ENCODE results near the gene TENM3.

The TENM3 gene

DNA sequence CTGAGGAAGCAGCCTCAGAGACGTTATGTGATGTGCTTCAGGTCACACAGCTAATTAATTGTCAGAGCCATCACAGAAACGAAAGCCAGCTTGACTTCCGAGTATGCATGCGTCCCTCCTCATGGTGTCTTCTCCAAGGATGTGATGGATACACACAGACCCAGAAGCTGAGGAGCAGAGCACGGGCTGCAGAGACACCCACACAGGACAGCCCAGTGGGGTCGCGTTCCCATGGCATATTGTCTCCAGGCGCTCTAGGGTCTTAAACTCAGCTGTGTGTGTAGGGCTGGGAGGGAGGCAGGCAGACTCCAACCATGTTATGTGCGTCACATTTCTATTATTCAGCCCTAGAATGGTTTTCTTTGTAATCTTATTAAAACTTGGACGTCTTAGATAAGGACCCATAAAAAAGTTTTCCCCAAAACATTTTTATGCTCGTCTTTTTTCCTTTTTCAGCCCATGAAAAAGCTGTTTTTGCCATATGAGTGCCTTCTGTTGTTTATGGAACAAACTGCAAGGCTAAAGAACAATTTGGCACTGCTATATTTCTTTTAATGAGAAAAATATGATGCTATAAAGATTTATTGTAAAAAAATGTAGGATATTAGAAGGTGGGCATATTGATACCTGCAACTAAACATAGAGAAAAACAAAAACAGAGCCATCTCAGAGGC lies 48.5 kb downstream of the TENM3 start:
- no peak for DNase-seq

DNA sequence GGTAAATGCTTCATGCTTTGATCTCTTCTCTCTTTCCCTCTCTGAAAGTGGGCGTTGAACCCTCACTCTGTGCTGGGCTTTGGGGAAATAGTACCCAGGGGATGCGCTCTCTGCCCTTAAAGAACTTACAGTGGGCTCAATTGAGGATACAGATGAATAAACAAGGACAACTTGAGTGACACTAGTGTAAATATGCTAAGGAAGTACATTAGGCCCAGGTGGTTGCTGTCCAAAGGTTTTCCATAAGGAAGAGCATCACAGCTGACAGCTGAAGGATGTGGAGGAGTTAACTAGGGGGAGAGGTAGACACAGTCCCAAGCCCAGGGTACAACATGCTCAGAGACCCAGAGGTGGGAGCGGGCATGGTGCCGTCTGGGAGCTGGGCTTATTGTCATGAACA lies 49.4 kb downstream of the TENM3 start:
- DNase-seq: no peak

DNA sequence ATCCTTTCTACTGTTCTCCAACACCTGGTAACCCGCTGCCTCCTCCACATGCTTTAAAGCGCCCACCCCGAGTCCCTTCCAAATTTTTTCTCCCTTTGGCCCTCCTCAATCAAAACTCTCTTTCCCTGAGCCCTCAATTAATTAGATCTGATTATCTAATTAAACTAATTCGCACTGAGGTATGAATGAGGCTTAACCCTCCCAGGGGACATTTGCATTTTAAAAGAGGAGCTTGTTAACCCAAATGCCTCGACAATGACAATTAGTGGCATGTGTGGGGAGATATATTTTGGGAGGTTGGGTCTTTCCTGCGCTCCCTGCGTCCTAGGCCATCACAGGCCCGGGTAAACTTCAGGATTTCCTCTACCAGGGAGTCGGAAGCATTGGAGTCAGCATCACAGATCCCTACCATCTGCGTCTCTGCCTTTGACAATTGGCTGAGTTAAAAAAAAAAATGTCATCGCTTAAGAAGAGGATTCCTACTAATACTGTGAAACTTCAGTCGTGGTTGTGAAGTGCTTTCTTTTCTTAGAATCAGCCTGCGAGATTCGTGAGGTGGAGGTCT lies 50.6 kb downstream of the TENM3 start:
- no peak for DNase-seq

DNA sequence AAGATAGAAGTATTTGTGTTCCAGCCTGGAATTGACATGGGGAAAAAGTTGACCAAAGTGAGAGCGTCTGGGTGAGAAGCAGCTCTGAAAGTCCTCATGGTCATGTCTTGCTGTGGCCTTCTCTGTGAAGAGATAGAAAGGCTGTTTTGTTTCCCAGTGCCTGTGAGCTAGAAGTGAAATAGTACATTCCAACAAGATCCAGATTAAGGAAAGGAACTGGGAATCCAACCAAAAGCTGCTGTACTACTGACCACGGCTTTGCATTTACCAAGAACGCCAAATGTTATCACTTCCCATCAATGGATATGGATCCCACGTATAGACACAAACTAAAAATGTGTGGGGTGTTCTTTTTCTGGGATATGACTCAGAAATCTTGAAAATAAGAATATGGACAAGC lies 51.2 kb downstream of the TENM3 start:
- DNase-seq: no peak

DNA sequence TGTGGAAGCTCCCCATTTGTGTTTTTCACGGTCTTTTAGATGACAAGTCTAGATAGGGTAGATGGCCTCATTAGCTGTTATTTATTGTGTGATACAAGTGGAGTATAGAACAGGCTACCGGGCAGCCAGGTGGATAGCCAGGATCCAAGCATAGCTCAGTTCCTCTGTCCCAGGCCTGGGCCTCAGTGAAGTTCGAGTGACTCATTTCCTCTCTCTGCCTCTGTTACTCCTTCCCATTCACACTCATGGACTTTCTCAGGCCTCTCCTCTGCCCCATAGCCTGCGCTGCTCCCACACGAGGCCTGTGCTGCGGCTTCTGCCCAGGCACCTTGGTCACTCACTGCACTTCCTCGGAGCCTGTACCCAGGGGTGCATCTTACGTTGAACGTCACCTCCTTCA lies 54.5 kb downstream of the TENM3 start:
- DNase-seq: no peak

DNA sequence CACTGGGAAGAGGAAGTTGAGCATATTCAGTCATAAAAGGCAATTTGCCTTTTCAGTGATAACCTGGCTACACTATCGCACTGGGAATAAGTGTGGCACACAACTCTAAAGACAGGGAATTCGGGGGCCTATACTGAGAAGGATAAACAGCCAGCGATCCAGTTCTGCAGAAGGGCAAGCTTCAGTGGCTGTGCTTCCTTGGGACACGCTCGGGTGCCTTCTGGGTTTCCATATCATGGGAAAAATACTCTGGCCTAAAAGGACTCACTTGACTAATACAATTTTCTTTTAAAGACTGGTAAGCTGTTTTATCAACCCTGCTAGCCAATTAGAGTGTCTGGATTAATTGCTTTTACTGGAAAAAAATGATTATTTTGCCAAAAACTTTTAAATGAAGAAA lies 58.5 kb downstream of the TENM3 start:
- no peak for DNase-seq

DNA sequence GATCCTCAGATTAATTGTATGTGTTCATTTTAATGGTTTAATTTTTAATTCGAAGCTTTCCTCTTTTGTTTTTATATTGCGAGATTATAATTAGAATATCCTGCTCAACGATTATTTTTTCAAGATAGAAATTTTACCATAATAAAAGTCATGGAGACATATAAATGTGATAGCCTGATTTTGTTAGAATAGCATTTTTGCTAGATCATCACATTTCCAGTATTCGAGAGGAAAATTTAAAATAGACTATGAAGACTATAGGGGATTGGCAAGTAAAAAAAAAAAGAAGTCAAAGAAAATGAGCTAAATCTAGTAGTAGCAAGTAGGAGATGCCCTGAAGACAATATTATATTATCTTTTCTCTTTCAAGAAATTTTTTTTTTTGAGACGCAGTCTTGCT lies 60.6 kb downstream of the TENM3 start:
- no peak for DNase-seq

DNA sequence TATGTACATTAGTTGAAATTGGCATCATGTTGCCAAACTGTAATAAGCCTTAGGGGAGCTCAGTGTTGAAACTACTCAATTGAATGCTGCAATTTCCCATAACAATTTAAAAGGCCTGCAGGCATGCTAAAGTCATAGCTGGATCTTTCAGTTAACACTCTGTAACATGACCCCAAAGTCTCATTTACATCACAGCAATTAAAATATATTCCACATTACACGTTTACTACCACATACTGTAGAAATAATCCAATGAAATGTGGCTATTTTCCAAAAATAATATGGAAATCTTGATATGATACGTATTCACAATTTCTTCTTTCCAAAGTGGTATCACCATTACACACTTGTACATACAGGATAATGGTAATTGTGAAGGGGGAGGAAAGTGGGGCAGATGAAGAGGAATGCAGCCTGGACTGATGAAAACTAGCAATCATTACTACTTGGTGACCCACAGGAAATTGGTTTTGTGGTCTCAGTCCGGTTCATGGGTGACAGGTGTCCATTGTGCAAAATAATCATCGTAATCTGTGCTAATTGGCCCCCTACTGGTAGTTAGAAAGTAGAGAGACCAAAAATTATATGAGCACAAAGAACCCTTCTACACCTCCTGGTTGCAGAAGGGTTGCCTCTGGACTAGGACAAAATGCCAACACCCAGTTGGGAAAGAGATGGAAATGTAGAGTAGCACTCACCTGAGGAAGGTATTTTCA lies 63.7 kb downstream of the TENM3 start:
- DNase-seq: no peak

DNA sequence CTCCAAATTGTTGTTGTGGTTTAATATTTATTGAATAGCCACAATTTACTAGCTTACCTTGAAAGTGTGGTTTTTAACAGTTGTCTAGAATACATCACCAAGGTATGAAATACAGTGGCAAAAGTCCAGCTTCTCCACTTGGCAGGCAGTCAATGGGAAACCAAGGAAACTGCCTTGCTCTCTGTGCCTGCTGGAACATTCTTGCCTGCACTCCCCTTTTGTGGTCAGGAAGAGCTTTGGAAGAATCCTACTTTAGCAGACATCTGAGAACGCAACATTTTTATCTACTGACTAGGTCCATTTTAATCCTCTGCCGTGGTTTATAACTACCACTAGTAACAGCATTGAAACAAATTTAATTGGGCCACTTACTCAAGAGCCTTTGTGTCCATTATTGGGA lies 64.5 kb downstream of the TENM3 start:
- no peak for DNase-seq

DNA sequence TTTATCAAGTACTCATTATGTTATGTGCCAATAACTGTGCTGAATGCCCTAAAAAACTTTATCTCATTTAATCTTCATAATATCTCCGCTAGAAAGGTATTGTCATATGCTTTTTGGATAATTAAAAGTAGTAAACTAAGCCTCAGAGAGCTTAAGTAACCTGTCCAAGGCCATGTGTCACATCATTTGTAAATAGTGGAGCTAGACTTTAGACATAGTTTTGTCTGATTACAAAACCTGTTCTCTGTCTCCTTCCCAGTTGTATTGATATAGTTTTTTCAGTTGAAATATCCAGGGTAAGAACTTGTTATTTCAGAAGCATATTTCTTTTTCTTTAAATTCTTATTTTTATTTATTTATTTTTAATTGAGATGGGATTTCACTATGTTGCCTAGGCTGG lies 66.7 kb downstream of the TENM3 start:
- no peak for DNase-seq

DNA sequence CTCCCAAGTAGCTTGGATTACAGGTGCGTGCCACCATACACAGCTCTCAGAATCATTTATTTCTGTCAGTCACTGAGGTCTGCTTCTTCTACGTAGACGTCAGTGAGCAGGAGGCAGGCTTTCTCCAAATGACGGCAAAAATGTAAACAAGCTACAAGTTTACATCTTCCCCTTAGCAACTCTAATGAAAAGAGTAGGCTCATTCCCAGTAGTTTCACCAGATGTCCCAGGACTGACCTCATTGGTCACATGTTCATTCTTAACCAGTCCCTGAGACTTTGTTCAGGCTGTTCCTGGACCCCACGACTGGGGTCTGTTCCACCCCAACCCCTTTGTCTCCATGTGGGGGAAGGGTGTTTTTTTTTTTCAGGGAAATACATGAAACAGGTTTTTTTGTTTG lies 67.1 kb downstream of the TENM3 start:
- DNase-seq: no peak

DNA sequence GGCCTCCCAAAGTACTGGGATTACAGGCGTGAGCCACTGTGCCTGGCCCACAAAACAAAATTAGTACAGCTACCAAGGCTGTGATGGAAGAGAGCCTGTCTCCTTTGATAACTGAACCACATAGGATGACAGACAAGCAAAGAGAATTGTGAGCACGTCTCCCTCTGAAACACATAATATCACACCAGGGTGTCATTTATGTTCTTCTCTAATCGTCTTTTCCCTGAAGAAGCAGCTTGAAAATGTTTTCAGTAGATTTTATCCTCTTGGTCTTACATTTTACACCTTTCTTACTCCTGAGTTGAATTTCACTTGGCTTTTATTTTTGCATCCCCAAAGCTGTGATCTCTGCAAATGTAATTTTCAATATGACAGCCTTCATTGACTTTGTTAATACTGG lies 67.8 kb downstream of the TENM3 start:
- DNase-seq: no peak

DNA sequence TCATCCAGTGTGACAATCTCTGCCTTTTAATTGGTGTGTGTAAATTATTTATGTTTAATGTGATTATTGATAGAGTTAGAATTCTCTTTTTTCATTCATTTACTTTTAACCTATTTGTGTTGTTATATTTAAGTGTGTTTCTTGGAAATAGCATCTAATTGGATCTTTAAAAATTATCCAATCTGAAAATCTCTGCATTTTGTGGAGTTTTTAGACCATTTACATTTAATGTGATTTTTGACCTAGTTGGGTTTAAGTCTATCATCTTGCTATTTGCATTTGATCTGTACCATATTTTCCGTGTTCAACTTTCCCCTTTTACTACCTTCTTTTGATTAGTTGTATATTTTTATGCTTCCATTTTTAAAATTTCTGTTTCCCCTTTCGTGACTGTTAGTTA lies 71.3 kb downstream of the TENM3 start:
- DNase-seq: no peak

DNA sequence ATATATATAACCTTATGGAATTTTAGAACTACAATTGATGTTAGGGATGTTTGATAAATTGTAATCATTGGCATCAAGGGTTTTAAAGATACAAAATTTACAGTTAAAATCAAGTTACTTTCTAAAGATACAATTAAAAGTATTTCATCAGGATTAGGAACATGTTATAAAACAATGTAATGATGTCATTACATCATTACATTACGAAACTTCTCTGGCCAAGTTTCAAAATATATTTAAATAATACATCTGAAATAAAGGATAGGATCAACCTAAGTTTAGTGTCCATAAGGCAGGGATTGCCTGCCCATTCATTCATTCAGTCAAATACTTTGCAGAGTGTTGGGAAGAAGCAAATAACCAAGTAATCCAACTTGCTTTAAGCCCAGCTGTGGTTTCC lies 75.1 kb downstream of the TENM3 start:
- no peak for DNase-seq

DNA sequence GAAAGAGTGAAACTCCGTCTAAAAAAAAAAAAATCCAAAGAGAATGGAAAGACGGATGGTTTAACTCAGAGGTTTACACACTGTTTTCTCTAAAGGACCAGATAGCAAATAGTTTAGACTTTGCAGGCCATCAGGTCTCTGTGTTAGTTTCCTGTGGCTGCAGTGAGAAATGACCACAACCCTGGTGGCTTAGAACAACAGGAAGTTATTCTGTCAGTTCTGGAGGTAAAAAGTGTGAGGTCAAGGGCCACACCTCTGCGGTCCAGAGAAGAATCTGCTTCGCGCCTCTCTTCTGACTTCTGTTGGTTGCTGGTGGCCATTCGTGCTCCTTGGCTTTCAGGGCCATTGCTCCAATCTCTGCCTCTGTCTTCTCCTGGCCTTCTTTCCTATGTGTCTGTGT lies 76.9 kb downstream of the TENM3 start:
- DNase-seq: no peak

DNA sequence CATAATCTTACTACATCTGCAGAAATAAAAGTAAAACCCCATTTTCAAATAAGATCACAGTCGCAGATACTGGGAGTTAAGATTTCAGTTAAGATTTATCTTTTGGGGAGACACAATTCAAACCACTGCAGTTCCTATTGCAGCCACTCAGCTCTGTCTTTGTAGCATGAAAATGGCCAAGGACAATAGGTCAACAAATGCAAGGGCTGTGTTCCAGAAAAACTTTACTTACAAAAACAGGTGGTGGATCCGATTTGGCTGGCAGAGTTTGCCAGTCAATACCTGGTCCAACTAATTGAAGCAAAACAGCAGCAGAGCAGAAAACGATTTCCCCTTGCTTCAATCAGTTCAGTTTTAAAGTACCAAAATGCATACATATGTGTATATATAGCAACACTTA lies 77.4 kb downstream of the TENM3 start:
- no peak for DNase-seq

DNA sequence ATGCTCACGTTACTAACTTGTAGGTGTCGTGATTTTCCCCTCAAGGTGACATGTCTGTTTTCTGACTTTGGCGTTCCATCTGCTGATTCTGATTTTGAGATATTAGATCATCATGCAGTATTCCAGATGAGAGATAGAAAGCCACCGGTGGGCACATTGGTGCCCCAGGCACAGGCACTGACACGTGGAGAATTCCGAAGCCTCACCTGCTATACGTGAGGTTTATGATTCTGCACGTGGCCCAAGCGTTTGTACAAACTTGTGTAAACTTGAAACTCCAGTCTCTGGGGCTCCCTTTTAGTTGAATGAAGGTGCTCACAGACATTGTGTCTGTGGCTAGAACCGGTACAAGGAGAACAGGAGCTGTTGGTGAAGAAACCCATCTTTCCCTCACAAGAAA lies 81.1 kb downstream of the TENM3 start:
- DNase-seq: no peak

DNA sequence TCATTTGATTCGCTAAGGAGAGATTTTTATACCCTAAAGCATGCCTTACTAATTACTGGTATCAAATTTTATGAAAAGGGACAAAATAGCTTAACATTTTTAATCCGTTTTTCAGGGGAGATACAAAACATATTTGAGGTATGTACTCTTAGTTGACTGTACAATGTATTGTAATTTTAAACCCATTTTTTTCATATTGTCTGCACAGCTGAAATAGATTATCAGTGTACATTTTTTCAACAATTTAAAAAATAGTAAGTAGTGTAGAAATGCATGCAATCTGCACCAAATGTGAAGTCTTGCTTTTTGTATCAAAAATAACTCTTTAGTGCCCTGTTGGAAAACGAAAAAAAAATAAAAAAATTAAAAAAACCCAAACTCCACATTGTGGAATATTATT lies 82.2 kb downstream of the TENM3 start:
- no peak for DNase-seq

DNA sequence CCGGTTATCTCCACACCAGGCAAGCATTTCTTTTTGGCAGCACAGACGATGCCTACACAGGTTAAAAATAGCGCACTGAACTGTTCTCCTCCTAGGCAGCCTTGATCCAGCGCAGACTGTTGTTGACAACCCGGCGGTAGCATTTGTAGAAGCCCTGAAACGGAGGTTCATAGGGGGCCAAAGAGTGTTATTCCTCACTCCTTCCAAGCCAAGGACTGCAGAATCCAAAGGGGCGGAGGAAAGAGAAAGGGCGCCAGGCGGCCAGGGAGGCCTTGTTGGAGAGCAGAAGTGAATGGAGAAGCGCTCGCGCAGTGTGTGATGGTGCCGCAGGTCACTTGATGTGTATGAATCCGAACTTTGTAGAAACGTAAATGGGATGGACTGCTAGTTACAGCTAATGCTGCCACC lies 82.7 kb downstream of the TENM3 start:
- no peak for DNase-seq

DNA sequence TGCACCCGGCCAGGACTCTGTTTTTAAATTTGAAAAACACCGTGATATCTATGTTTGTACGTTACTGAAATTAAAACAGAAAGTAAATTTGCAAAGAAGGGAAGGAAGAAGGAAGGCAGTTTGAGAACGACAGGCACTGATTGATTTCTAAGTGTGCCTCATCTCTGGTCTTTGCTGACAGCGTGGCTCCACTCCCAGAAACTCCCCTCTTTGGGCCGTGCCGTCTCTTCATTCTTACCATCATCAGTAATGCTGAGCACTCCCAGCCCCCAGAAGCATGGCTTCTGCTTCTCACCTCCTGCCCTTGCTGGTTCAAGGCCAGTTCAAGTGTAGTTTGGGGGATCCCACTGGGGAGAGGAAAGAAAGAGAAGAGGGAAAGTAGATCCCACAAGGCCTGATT lies 85.3 kb downstream of the TENM3 start:
- no peak for DNase-seq

DNA sequence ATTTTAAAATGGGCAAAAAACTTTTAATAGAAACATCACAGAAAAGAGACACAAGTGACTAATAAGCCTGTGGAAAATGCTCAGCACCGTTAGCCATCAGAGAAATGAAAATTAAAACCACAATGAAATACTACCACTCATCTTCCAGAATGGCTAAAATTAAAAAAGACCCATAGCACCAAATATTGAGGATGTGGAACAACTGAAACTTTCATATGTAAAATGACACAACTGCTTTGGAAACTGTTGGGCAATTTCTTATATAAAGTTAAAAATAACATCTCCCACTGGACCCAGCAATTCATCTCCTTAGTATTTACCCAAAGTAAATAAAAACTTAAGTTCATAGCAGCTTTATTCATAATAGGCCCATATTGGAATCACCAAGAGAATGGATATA lies 94.2 kb downstream of the TENM3 start:
- DNase-seq: no peak

DNA sequence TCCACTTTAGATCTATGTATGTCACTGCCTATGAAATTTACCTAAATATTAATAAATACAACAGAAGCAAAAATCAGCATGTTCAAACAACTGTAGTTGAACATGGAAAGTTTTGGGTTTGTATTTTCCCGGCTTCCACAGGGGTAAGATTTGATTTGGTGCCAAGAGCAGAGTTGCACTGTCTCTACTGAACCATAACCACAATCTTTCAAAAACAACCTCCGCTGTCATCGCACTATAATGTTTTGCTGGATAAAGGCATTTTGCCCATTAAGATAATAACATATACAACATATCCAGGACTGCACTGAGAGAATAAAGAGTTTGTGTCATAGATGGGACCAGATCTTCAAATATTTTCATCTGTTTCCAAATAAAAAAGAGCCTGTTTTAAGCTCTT lies 94.9 kb downstream of the TENM3 start:
- DNase-seq: no peak

DNA sequence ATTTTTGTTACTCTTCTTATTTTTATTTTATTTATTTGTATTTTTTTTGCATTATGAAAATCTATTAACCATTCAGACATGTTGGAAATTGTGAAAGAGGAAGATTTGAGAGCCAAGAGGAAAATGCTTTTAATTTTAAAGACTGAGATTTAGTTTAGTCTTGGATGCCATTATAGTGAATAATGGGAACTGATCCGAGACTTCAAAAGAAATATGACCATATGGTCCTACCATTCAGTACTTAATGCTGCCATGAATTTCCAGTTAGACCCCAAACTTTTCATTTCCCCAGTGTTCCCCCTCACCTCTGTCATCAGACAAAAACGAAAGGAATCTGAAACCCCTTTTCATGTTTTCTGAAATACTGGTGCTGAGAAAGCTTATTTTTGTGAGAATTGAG lies 95.5 kb downstream of the TENM3 start:
- DNase-seq: no peak

DNA sequence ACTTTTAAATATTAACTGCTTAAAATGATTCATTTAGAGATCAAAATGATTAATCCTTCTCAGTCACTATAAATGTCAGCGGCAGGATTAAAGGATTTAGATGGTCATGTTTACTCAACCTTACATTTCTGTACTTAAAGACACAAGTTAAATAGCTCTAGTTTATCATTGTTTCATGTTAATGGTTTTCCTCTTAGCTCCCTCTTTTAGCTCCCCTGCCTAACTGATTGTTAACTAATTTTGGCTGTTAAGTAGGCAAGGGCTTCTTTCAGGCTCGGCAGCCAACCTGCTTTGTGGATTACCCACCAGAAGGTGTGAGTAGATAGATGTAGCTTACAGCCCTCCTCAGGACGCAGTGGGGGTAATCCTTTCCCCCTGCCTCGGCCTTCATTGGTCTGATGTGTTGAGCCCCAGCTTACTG lies 96.0 kb downstream of the TENM3 start:
- DNase-seq: no peak

DNA sequence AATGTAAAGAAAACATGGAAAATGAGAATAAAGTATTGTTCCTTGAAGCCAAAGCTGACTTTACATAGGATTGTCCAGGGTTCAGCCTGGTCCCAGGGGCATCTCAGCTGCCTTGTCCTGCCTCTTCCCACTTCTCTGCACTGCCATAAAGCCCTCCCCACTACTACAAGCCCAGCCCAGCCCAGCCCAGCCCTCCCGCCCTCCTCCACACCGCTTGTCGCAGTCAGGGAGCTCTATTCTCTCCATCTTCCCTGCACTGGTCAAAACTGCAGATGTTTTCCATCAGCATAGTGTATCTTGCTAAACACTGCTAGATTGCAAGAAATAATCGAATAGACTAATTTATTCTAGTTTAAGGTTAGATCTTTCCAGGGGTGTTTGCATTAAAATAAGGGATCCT lies 100.3 kb downstream of the TENM3 start:
- DNase-seq: no peak

All from NCI-H1694 (cell line).